A673 (cell line): ENCODE data around the gene LTB4R.

Experiments used
- CTCF ChIP-seq: fragments of 300-800, 200-600 bp; sonication (generic); conservative IDR thresholded peaks from 2 replicates; pipeline ENCODE4 v1.5.1; 2017; ENCODE audit warnings: low read depth, mild to moderate bottlenecking, antibody characterized with exemption, low read length, moderate library complexity, mixed read lengths
- EZH2 ChIP-seq: fragments of 200-600 bp; sonication (generic); IDR thresholded peaks from 2 replicates; pipeline ENCODE4 v1.6.1; 2017; ENCODE audit warnings: borderline replicate concordance, low read depth, mild to moderate bottlenecking, mixed read lengths, antibody characterized with exemption, low read length; ENCODE audit not compliant: poor library complexity, severe bottlenecking

- TF ChIP-seq CTCF, result no peak
- no peak for TF ChIP-seq EZH2
Measured at GRCh38 chr14:24285351-24285750, 26.0 kb upstream of the LTB4R start.
